HG03045 (cell line): Measurements from ENCODE around the gene PDE1A.

Experiments used
- ATAC-seq: cut with Tn5 transposase; IDR thresholded peaks from one replicate; pipeline ENCODE4 v1.9.1; 2021; ENCODE audit warnings: mild to moderate bottlenecking, moderate library complexity; ENCODE audit not compliant: unreplicated experiment

PDE1A gene

DNA sequence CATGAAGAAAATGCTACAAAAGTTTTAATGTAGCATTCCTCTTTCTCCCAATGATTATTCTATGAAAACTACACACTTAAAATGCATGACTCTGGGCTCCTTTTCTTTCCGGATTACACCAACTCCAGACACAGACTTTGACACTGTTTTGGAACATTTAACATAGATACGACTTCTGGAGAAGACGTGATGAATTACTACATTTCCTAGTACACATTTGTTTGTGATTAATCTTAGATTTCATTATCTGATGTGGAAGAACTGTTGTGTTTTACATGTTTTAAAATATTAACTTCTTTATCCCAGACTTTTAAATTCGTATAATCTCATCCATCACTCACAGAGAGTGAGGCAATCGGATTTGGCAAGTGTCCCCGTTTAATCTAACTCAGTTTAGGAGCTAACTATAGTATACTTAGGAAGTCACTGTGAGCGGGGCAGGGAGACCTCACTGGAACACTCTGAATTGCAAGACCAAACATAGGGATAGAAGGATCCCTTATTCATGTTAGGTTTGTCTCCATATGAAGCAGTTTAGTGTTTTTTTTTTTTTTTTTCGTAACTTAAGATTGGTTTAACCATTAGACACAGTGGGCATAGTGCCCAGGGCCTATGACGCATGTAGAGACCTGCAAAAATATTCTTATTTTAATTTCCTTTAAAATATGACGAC lies 66.7 kb downstream of the PDE1A start:
- ATAC-seq: no peak

DNA sequence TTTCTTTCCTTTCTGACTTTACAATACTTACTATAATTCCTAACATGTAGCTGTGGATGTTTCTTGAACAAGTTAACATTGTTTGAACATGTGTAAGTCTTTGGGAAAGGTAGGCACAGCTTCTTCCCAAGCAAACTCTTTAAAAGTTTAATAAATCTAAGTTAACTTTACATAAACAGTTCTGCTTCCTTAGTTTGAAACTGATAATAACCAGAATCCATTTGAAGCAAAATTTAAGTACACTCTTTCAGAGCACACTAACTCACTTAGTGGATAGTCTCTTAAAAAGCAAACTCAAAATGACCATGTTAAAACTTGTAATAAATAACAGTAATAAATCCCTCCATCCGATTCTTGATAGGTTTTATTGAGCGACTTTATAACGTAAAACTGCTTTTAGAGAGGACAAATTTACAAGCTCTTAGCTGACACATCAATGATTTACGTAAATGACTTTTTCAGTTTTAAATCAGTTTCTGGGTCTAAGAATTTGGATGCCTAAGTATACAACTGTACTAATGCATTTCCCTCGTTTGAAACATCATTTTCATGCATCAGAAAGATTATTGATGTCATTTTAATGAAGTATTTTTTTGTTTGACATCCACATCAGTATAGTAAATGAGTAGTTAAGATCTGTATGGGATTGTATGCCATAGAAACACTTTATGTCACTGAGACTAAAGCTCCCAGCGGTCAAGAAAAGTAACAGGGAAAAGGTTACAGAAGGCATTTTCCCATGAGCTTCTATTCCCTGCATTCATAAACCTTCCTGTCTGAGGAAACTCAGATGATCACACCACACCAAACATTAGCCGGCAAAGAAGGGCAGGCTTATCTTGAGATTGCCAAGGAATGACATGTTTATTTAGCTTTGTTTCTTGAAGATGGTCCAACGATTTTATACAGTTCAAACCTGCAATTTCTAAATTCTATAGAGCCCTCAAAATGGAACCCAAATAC lies 67.5 kb downstream of the PDE1A start:
- no peak for ATAC-seq

GRCh38 chr2:182358601-182359000 lies 68.2 kb downstream of the PDE1A start:
- no peak for ATAC-seq

GRCh38 chr2:182355815-182356214 lies 71.0 kb downstream of the PDE1A start:
- ATAC-seq: no peak

DNA sequence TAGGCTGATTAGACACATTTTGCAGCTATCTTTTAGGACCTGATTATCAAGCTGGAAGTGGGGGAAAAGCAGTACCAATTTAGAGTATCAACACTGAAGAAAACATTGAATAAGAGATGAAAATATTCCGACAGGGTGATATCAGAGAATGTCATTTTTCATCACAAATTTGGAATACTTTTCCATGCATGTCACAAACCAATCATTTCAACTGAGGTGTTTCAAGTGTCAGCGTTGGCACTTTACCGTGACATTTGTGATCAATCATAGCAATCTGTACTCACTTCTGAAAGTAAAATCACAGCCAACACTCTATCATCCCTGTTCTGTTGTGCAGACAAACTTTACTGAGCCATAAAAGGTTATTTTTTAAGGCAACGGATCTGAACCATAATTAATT lies 75.4 kb downstream of the PDE1A start:
- no peak for ATAC-seq

GRCh38 chr2:182349268-182349667 lies 77.6 kb downstream of the PDE1A start:
- ATAC-seq: no peak

DNA sequence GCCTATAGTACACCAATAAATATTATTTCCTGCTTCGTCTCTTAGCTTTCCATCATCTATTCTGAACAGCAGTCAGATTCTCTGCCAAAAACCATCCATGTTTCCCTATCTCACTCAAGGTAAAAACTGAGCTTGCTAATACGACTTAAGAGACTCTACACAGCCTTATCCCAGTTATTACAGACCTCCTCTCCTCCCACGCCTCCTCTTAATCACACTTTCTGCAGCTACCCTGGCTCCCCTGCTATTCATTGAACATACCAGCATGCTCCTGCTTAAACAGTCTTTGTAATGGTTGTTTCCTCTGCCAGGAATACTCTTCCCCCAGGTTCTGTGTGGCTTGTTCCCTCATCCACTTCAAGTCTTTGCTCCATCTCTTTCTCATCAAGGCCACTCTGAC lies 81.5 kb downstream of the PDE1A start:
- ATAC-seq: no peak

GRCh38 chr2:182330451-182331305 lies 96.2 kb downstream of the PDE1A start:
- no peak for ATAC-seq

- no peak for ATAC-seq
Observed at GRCh38 chr2:182324665-182325064, 102.2 kb downstream of the PDE1A start.

DNA sequence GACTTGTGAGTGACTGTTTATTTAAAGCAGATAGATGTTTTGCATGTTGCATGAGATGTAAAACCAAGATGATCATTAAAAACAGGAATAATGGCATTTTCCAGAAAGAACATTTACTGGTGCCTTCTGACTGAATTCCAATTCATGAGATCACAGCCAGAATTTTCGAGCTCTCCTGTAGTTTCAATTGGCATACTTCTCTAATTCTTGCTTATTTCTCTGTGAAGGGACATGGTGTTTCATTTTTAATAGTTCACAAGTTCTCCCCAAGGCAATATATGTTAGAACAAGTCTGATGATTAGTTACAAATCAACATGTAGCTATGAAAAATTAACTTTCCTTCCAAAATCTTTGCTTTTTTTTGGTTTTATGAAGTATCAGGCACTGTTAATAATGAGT lies 105.7 kb downstream of the PDE1A start:
- ATAC-seq: no peak

DNA sequence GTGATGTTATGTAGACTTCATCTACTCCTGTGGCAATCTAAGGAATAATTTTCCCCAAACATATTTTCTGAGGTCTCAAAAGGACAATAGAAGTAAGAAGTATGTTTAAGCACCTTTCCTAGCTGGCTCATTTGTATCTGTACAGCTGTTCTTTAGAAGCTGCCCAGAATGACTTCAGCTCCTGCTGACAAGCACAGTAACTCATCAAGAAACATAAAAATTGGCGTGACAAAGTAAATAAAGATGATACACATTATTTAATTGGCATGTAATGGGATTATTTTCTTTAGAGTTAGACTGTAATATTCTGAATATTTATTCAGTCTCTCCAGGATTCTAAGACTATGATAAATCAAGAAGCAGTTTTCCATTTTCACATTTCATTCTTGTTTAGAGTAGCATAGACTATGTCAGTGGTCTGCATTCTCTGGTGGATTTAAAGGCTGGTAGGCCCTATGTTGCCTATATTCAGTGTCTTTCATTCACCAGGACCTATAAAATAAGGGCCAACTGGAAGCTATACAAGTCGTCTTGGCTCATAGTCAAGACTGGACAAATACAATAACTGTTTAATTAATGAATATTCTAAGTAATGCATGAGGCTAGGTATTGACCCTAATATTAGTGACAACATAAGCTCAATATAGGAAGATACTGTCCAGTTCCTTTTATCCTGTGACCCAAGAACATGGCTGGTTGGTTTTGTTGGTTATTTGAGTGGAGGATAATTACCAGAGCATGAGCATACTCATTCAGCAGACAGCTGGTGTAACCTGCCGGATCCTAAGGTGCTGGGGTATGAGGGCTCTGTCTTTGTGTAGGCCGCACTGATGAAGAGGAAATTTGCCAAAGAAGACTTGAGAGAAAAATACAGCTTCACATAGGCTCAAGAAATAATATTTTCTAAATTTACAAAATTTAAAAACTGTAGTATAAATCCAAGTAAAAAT lies 107.0 kb downstream of the PDE1A start:
- no peak for ATAC-seq

- ATAC-seq: no peak
Observed at GRCh38 chr2:182318466-182319220, 108.2 kb downstream of the PDE1A start.

DNA sequence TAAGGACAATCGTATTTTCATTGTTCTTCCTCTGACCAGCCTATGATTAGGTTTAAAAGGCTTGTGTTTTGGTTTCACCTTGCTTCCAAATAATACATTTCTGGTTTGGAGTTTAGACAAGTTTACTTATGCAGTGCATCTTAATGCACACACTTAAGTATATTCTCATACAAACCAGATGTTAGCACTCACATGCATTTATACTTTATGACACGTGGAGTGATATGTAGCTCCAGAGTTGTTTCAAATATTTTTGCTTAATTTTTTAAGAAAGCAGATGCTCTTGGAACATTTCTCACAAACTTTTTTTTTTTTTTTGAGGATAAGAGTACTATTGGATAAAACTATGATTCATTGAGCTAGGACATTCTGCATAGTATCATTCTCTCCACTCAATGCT lies 109.9 kb downstream of the PDE1A start:
- ATAC-seq: no peak

- no peak for ATAC-seq
Observed at GRCh38 chr2:182302972-182303371, 123.9 kb downstream of the PDE1A start.

DNA sequence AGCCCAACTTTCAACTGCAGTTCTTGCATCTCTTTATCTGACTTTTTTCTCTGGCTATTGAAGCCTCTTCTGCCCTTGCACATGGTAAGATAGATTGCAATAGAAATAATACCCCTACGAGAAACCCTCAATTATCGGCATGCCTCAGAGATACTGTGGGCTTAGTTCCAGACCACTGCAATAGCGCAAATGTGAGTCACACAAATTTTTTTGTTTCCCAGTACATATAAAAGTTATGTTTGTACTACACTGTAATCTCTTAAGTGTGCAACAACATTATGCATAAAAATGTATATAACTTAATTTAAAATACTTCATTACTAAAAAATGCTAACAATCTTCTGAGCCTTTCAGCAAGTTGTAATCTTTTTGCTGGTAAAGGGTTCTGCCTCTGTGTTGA lies 124.7 kb downstream of the PDE1A start:
- ATAC-seq: no peak

GRCh38 chr2:182301093-182301492 lies 125.7 kb downstream of the PDE1A start:
- ATAC-seq: no peak

DNA sequence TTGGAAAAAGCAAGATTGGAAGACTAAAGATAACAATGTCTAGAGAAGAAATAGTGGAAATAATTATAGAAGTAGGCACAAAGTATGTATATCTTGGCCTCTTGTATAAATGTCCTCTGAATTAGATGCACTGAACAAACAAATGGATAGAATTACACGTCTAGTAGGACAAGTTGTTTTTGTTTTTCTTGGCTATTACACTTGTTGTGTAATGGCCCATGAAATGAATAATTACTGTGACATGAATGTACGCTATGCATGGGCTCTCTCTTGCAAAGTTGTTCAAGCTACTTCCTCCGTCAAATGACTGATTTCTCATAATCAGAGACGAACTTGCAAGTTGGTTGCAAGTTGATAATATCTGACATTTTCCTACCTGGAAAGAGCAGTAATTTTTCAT lies 126.2 kb downstream of the PDE1A start:
- no peak for ATAC-seq

DNA sequence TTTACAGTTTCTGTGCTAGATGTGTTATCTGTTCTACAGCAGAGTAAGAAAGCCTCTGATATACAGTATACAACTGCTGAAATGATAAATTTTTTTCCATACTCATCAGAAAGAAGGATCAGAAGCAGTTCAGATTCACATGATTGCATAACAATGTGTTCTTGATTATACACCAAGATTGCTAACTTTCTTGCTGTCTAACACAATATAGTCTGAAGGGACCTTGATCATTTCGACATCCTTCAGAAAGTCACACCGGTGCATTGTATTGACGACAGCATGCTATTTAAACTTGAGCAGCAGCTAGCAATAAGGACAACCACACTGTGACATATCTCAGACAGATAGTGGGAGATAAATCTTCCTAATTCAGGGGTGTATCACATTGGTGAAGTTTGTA lies 127.2 kb downstream of the PDE1A start:
- no peak for ATAC-seq

DNA sequence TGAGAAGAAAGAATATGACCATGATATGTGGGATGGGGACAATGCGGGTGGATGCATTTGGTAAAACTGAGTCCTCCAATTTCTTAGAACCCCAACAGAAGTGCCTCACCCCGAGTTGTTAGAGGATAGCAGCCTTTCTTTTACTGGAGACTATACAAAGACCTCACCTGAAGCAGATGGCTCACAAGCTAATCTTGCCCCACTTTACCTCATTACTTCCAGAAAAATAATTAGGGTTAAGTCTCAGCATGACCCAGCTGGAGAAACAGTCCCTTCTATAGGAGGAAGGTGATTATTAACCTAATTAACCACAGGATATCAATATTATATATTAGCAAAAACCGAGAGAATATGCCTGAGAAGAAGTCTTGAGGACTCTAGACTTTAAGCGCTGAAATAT lies 128.4 kb downstream of the PDE1A start:
- no peak for ATAC-seq
